RPMI8226 (cell line): ENCODE results near the gene ANKRD39.
A peak's percentile ranks its signal among the peaks of the same experiment; 100 is the strongest.
"Not testable (repeated sequence)": the region's sequence is repeated elsewhere in the genome, so short reads cannot be mapped to it uniquely, and the experiment has no call there.

Source experiments
- DNase-seq: peaks from one replicate; pipeline ENCODE4 v3.0.0-alpha.2; 2015

The ANKRD39 gene

DNA sequence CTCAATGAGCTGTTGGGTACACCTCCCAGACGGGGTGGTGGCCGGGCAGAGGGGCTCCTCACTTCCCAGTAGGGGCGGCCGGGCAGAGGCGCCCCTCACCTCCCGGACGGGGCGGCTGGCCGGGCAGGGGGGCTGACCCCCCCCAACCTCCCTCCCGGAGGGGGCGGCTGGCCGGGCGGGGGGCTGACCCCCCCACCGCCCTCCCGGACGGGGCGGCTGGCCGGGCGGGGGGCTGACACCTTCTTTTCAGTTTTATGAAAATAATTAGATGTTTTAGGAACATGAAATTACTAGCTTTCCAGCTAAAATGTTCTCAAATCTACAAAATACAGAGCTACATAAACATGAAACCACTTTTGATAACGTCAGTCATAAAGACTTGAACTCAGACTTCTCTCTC lies 51.9 kb downstream of the ANKRD39 start:
- not testable (repeated sequence) for DNase-seq

DNA sequence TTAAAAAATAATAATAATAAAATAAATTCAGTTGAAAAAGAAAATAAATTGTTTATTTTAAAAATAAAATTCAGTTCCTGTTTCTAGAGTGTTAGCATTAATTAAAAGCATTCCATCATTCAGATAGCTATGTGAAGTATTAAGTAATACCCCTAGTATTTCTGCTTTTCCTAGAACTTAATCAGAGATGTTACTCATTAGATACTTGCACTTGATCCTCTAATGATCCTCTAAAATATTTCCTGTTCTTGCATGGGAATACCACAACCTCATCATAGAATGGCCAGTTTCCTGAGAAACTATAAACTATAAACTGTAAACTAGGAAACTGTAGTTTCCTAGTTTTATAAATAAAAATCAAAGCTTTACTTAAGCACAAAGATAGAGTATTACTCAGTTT lies 52.8 kb downstream of the ANKRD39 start:
- no peak for DNase-seq

DNA sequence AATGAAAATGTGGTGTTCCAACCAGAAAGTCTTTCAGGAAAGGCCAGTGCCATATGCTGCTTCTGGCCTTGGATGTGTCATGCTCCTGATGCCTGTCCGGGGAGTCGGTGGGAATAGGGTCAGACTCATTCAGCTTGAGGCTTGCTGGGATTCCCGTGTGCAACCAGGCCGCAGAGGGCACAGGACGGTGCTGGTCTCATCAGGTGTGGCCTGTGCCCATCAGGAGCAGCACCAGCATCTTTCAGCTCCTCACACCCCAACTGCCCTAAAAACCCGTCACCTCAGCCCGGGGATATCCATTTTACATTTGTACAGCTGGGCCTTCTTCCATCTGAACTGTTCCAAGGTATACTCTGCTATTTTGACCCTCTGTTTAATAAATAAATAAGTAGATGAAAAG lies 55.1 kb downstream of the ANKRD39 start:
- DNase-seq = no peak

DNA sequence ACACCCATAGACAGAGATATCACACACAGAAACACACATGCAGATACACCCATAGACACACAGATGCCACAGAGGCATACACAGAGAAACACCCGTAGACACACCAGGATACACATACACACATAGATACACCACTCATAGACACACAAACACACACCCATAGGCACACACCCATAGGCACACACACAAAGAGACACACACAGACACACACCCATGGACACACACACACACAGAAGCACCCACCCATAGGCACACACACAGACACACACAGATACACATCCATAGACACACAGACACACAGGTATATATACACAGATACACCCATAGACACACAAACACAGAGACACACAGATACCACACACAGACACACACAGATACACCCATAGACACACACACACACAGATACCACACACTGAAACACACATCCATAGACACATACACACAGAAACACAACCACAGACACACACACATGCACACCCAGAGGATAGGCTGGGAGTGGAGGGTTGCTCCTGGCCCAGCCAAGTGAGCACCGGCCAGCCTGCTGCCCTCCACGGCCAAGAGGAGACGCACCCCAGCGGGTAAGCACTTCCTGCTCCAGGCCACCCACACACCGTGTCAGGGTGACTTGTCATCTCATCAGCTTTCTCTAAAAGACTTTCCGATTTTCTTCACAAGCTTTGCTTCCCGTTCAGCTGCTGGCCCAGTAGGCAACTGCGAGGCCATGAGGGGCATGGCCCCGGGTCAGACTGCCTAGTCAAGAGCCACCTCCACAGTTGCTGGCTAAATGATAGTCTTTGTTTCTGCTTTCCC lies 55.8 kb downstream of the ANKRD39 start:
- no peak for DNase-seq

DNA sequence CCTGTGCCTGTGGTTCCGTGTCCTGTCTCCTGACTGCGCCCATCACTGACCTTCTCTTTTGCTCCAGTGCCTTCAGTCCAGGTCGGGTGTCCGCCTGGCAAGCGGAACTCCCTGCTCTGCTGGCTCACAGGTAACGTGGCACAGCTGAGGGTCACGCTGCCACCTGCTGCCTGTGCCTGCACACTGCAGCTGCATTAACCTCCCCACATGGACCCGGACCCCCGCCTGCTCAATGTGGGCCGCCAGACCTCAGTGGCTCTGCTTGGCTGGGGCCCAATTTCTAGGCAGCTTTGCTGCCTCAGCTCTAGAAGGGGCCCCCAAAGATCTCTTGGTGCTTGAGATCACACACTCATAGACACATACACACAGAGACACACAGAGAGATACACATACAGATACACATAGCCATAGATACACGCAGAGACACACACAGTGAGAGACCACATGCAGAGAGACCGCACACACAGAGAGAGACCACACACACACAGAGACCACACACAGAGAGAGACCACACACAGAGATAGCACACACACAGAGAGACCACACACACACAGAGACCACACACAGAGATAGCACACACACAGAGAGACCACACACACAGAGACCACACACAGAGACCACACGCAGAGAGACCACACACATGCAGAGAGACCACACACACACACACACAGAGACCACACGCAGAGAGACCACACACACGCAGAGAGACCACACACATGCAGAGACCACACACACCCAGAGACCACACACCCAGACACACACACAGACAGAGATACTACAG lies 56.6 kb downstream of the ANKRD39 start:
- peak; percentile 58 for DNase-seq

DNA sequence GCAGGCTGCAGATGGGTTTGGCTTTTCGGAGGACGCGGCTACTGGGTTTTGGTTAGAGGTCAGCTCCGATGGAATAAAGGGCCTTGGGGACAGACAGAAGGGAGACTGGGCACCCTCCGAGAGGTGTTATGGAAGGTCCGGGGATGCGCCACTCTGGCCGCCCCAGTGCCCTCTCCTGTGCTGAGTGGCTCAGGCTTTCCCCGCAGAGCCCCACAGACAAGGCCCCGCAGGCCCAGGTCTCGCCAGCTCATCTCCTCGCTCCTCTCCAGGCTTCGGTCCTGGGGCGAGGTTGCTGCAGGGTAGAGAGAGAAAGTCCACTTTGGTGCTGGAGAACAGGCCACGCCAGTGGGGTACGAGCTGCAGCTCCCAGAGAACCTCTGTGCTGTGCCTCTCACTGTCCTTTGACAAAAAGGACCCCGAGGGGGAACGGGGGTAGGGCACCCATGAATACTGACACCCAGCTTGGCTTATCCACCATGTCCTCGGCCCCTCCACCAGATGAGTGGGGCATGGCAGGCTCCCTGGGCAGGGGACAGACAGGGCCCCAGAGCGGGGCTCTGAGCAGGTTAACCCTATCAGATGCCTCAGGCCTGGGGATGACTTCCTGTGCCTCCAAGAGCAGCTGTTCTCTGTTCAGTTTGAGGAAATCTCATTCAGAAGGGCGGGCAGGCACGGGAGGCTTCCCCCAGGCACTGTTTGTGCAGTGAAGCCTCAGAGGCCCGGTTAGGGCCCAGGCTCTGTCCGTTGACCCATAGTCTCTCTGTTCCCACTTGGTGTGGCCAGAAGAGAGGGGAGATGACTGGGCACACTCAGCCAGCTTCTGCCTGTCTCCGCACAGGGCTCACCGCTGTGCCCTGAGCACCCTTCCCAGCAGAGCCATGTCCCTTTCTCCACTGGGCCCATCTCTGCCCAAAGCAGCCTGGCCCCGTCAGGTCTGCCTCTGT lies 57.5 kb downstream of the ANKRD39 start:
- DNase-seq = no peak

DNA sequence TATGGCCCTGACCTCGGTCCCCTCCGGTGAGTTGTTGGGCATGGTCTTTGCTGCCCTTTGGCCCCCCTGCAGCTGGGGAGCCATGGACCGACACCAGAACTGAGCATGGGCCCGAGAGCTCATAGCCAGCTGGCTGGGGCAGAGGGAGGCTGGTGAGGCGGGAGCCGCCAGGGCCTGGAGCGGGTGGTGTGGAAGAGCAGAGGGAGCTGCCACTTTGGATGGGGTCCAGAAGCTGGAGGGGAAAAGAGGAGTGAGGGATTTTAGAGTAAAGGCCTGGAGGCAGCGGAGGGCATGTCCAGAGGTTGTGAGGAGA lies 58.2 kb downstream of the ANKRD39 start:
- DNase-seq = no peak

DNA sequence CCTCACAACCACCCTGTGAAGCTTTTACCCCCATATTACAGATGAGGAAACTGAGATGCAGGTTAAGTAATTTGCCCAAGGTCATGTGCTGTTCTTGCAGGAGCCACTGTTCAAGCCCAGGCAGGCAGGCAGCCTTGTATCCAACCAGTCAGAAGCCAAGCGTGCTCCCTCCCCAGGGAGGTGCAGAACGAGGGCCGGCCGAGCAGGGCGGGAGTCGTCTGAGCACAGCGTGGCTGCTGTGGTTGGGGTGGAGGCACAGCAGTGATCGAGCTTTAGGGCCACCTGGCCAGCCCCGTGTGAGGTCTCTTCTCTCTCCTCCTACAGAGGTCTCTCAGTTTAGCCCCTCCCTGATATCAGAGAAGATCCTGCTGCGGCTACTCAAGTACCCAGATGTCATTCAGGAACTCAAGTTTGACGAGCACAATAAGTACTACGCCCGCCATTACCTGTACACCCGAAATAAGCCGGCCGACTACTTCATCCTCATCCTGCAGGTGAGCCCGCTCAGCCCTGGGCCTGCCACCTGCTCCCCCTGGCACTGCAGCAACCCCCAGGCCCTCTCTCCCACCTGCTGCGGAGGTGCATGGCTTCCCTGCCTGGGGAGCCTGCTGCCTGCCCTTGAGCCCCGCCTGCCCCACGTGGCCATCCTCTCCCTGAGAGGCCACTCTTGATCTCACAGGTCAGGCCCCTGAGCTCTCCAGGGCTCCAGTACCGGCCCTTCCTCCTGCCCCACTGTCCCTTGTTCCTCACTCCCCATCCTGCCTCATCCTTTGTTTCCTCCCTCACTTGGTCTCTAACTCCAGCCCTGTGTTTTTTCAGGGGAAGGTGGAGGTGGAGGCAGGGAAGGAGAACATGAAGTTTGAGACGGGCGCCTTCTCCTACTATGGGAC lies 58.8 kb downstream of the ANKRD39 start:
- DNase-seq = no peak
